ENCODE data around the gene RALGAPA2.

GRCh38 chr20:20755674-20756319, 43.4 kb upstream of the RALGAPA2 start:
- TF ChIP-seq CTCF (conservative IDR thresholded peaks at IDR 0.05; ENCODE audit: low read length) = no peak
- no peak for TF ChIP-seq EZH2phosphoT487 (IDR thresholded peaks at IDR 0.05; ENCODE audit: borderline replicate concordance)
